AG04450 (cell line): Measurements from ENCODE around the gene PTPRD. TPM values are rescaled to one million over a fixed set of nuclear protein-coding genes. Genes with fewer than 3 reads are reported as not detected.

Experiments
- CTCF ChIA-PET: fragments of 300-600, 350-600 bp; formaldehyde crosslinking; extraction: SDS; loops from one replicate; lab custom pipeline; 2022; ENCODE audit warnings: antibody characterized with exemption, inconsistent platforms; lab: Charles Lee
- POLR2A ChIA-PET: fragments of 350-600 bp; formaldehyde crosslinking; extraction: SDS; loops from one replicate; lab custom pipeline; 2021; ENCODE audit warnings: antibody characterized with exemption, inconsistent platforms; lab: Yijun Ruan, JAX
- DNase-seq: peaks from one replicate; pipeline ENCODE4 v3.0.0-alpha.2; 2011; ENCODE audit warnings: low read depth, low spot score
- H3K27ac ChIP-seq: one replicate; pipeline ENCODE4 v1.5.1; 2012; ENCODE audit warnings: low read depth, low read length, control low read depth
- H3K27me3 ChIP-seq: one replicate; pipeline ENCODE4 v1.6.0; 2012; ENCODE audit warnings: low read length; ENCODE audit not compliant: control insufficient read depth, insufficient read depth
- H3K4me3 ChIP-seq: 2 replicates; pipeline ENCODE4 v1.5.1; 2011; ENCODE audit warnings: mild to moderate bottlenecking, low read depth, low read length, control low read depth
- H3K9me3 ChIP-seq: 2 replicates; pipeline ENCODE4 v1.5.1; 2012; ENCODE audit warnings: low read length; ENCODE audit not compliant: control insufficient read depth, insufficient read depth
- polyA plus RNA-seq: library from polyadenylated mRNA; depleted of rRNA; stranded (reverse); fragments of >200 nt; gene quantifications from 2 replicates; pipeline ENCODE4 v1.2.3, GENCODE V29; 2011
- TF ChIP-seq, protein P1 (sequence below): IDR thresholded peaks from 2 replicates; pipeline ENCODE4 v1.5.1; 2011; ENCODE audit warnings: low read depth, low read length, control low read depth, inconsistent platforms

The PTPRD gene
- polyA plus RNA-seq, 1 experiment = 0.19 TPM

DNA sequence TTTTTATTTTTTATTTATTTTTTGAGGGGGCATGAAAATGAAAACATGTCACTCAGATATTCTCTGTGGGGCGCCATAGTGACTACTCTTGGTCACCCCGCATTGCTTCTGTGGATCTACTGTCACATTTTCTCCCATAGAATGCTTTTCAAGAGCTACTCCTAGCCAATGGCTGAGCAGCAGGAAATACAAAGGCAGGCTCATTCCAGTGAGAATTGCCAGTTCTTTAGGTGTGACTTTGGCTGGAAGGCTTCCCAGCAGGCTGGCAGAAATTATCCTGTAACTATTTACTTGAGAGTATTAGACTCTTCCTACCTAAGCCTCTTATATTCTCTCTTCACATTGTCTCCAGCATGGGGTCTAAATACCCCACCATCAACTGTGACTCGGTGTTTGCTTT is 21.0 kb upstream of the PTPRD start:
- Histone ChIP-seq H3K27ac (no peak overlapping the region), H3K27me3 (no peaks in the 10 kb centered on the region), H3K4me3 (no peak overlapping the region), H3K9me3 (peaks cover 7% of the 10 kb centered on the region)
- TF ChIP-seq, protein P1, sequence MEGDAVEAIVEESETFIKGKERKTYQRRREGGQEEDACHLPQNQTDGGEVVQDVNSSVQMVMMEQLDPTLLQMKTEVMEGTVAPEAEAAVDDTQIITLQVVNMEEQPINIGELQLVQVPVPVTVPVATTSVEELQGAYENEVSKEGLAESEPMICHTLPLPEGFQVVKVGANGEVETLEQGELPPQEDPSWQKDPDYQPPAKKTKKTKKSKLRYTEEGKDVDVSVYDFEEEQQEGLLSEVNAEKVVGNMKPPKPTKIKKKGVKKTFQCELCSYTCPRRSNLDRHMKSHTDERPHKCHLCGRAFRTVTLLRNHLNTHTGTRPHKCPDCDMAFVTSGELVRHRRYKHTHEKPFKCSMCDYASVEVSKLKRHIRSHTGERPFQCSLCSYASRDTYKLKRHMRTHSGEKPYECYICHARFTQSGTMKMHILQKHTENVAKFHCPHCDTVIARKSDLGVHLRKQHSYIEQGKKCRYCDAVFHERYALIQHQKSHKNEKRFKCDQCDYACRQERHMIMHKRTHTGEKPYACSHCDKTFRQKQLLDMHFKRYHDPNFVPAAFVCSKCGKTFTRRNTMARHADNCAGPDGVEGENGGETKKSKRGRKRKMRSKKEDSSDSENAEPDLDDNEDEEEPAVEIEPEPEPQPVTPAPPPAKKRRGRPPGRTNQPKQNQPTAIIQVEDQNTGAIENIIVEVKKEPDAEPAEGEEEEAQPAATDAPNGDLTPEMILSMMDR = no peak
- no peak for DNase-seq
- ChIA-PET CTCF (no interaction called here), POLR2A (no interaction called here)

DNA sequence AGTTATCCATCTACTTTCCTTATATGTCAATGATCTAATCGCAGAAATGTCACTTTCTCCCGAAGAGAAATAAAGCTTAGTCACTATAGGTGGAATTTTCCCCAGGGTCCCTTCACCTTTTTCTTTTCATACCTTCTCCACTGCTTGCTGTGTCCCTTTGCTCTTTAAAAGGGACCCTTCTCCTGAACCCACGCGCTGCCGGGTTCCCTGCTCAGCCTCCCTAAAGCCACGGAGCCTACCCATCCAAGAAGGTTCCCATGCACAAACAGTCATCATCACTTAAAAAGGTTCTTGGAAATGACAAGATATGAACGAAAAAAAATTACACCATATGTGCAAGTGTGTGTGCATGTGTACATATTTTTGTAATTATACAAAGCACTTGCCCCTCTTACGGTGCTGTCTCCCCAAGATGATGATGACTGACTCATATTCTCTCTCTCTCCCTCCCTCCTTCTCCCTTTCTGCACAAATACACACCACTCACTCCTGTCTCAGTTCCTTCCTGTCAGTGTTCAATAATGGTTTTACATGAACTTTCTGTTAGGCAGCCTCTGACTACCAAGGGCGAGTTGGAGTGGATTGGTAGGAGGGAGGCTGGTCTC is 1.5 kb upstream of the PTPRD start:
- Histone ChIP-seq H3K27me3 (peaks cover 3% of the 10 kb centered on the region), H3K9me3 (no peaks in the 10 kb centered on the region; the same call in 1 of the 2 replicates), H3K4me3 (no peak overlapping the region), H3K27ac (no peak overlapping the region)
- ChIA-PET CTCF (no interaction called here), POLR2A (no interaction called here)
- no peak for DNase-seq
- TF ChIP-seq, protein P1 = no peak

DNA sequence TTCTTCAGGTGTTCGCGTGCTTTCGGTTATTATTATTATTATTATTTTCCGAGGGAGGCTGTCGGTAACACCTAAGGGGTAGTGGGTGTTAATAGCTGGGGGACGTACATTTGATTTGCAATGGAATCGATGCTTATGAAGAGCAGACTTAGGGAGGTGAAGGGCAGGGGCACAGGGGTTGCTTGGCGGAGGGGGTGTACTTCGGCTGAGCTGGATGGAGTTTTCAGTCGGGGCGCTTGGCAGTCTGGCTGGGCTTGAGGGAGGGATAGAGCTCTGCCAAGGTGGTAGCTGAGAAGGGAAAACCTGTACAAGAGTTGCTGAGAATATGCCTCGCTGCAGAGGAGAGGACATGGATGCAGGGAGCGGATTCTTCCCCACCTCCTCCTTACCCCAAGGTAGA is 617 bp upstream of the PTPRD start:
- peaks cover 3% of the 10 kb centered on the region for H3K27me3 ChIP-seq
- CTCF ChIA-PET = no interaction called here
- no peaks in the 10 kb centered on the region; the same call in 1 of the 2 replicates for H3K9me3 ChIP-seq
- no peak overlapping the region for H3K27ac ChIP-seq
- POLR2A ChIA-PET = no interaction called here
- TF ChIP-seq, protein P1 = no peak
- no peak for DNase-seq
- H3K4me3 ChIP-seq = no peak overlapping the region

DNA sequence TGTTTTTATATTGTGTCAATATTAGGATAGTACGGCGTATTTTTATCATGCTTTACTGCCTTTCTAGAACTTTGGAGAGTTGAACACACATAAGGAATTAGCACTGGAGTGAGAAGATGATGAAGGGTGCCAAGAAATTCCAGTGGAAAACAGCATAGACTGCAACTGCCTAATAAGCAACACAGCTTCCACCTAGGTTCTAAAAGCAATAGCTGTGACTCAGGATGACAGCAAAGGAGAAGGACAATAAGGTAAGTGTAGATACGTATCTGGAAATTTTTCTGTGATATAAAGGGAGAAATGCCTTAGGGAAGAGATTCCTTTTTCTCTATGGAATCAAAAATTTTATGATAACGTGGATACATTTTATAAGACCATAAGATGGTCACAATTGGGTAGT is 7.4 kb downstream of the PTPRD start:
- POLR2A ChIA-PET = no interaction called here

DNA sequence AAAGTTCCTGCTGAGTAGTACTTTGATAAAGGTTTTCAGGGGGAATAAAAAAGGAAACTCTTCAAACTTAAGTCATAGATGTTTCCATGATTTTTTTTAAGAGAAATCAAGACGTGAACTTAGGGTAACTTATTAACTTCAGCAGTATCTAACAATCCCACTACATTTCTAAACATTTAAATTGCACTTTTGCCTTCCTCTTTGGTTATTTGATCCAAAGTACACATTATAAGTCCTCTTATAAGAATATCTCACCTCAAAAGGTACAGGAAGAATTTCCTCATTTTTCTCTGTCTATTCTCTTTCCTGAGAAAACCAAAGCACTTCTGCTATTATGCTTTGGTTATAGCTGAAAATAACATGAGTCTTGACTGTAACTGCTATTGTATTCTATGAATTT is 7.9 kb downstream of the PTPRD start:
- ChIA-PET CTCF (no interaction called here), POLR2A (no interaction called here)
- Histone ChIP-seq H3K27me3 (no peaks in the 10 kb centered on the region), H3K9me3 (no peaks in the 10 kb centered on the region), H3K4me3 (no peak overlapping the region), H3K27ac (no peak overlapping the region)
- TF ChIP-seq, protein P1 = no peak
- no peak for DNase-seq

More for the DNA sequence above, 7.4 kb downstream of the PTPRD start:
- no peaks in the 10 kb centered on the region for H3K27me3 ChIP-seq
- H3K4me3 ChIP-seq = no peak overlapping the region
- TF ChIP-seq, protein P1 = no peak
- no peak for DNase-seq
- no peaks in the 10 kb centered on the region for H3K9me3 ChIP-seq
- CTCF ChIA-PET = no interaction called here
- H3K27ac ChIP-seq = no peak overlapping the region
